GM18520 (cell line): ENCODE results near the gene ATP2C1.
A peak's percentile ranks its signal among the peaks of the same experiment; 100 is the strongest.
"Not testable (repeated sequence)": the region's sequence is repeated elsewhere in the genome, so short reads cannot be mapped to it uniquely, and the experiment has no call there.

Experiments
- ATAC-seq: cut with Tn5 transposase; IDR thresholded peaks from one replicate; pipeline ENCODE4 v1.9.1; 2021; ENCODE audit not compliant: unreplicated experiment

Gene ATP2C1

DNA sequence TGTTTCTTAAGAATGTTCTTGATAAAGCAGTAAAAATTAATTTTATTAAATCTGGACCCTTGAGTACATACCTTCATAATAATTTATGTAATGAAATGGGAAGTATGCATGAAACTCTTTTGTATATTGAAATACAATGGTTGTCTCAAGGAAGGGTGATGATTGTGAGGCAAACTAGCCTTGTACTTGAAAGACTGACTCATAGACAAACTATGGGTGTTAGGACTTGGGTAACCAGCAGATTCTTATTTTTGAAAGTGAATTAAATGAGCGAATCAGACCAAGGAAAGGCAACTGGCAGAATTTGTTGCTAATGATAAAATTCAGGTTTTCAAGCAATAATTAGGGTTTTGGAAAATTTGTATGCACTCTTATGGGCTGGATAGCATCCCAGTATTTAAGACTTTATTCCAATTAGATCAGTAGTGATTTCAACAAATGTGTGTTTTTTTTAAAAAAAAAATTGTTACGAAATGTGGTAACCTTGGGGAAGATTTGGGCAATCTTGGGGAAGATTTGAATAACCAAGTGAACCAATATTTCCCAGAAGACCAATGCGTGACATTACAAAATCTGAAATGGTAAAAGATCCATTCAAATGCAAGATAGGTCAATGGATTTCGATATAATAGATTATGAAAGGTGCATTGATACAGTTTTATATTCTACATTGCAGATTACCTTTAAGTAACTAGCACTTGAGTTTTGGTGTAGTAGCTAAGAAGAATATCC is 42.0 kb downstream of the ATP2C1 start:
- no peak for ATAC-seq

GRCh38 chr3:130939753-130940152 is 45.9 kb downstream of the ATP2C1 start:
- no peak for ATAC-seq

DNA sequence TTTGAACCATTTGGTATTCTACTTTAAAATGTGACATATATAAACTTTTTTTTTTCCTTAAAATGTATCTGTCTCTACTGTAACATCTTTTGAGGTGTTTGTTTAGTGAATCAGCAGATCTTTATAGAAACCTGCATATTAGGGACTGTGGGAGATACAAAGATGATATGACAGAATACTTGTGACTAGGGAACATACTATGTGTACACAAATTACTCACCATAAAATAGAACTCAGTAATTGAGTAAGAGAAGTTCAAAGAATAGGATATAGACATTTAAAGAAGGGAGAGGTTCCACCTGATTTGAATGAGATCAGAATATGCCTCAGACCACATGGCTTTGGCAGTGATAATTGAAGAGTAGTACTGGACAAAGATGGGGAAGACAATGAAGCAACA is 47.9 kb downstream of the ATP2C1 start:
- ATAC-seq: no peak

- no peak for ATAC-seq
Measured at GRCh38 chr3:130946882-130947281, 53.0 kb downstream of the ATP2C1 start.

- no peak for ATAC-seq
Measured at GRCh38 chr3:130948001-130948773, 54.3 kb downstream of the ATP2C1 start.

DNA sequence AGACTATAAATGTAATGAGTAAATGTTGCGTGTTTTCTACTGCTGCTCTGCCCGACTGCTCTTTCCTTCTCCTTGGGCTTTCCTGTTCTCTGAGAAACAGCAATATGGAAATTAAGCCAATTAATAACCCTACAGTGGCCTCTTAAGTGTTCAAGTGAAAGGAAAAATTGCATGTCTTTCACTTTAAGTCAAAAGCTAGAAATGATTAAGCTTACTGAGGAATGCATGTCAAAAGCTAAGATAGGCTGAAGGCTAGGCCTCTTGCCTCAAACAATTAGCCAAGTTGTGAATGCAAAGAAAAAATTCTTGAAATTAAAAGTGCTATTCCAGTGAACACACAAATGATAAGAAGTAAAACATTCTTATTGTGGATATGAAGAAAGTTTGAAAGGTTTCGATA is 55.0 kb downstream of the ATP2C1 start:
- peak; percentile 35 for ATAC-seq

- ATAC-seq: peak; percentile 55
Measured at GRCh38 chr3:130950124-130950523, 56.2 kb downstream of the ATP2C1 start.

GRCh38 chr3:130950641-130951040 is 56.8 kb downstream of the ATP2C1 start:
- no peak for ATAC-seq

GRCh38 chr3:130955481-130955880 is 61.6 kb downstream of the ATP2C1 start:
- no peak for ATAC-seq

DNA sequence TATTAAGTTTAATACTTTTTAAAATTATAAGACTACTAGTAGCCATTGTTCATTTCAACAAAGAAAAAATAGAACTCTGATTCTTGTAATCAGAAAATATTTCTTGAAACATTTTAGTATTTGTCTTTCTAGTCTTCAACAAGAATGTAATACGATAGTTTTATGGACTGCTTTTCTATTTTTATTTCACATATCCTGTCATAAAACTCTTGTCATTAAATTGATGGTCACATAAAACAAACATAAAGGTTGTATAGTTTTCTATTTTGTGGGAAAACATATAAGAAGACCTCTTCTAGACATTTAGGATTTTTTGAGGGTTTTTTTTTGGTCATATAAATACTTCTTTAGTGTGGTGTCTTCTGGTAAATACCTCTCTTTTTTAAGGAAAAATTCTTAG is 62.4 kb downstream of the ATP2C1 start:
- no peak for ATAC-seq

GRCh38 chr3:130956721-130957120 is 62.8 kb downstream of the ATP2C1 start:
- no peak for ATAC-seq

GRCh38 chr3:130960139-130960795 is 66.4 kb downstream of the ATP2C1 start:
- ATAC-seq: no peak

DNA sequence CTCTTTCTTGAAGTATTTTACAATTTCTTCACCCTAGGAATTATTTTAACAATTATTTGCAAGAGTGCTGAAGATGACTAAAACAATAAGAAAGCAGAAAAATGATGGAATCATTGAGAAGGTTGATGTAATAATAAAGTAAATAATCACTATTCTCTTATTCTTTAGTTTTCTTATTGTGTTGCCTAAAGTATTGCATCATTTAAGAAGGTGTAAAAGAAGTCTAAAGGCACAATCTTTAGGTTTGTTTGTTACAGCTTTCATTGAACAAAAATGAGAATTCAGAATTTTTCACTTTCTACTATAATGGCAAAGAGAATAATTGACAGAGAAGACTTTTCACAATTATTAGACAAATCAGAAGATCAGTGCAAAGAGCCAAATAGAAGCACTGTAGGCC is 67.6 kb downstream of the ATP2C1 start:
- no peak for ATAC-seq

- no peak for ATAC-seq
Measured at GRCh38 chr3:130963444-130963843, 69.6 kb downstream of the ATP2C1 start.

DNA sequence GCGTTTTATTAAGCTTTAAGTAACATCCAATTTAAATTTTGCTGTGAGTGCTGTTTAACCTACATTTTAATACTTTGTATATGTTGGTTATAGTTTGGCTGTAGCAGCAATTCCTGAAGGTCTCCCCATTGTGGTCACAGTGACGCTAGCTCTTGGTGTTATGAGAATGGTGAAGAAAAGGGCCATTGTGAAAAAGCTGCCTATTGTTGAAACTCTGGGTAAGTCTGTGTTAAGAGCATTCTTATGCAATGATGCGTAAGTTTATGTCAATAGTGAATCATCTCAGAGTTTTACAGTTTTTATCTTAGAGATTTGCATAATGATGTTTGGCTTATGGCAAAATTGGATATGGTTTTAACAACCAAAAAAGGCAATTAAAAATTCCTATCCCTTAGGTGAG is 70.0 kb downstream of the ATP2C1 start:
- ATAC-seq: no peak

DNA sequence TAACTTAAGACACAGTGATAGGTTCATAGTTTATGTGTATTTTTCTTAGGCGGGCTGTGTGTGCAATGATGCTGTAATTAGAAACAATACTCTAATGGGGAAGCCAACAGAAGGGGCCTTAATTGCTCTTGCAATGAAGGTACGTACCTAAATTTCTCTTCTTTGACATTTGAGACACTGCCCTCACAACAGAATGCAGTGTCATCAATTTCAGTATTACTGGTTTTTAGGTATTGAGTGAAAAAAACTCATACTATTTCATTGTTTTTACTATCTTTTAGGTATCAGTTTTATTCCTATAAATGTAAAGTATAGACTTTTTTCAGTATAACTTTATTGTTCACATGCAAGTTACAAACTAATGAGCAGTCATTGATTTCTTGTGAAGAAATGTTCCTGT is 73.4 kb downstream of the ATP2C1 start:
- ATAC-seq: no peak

DNA sequence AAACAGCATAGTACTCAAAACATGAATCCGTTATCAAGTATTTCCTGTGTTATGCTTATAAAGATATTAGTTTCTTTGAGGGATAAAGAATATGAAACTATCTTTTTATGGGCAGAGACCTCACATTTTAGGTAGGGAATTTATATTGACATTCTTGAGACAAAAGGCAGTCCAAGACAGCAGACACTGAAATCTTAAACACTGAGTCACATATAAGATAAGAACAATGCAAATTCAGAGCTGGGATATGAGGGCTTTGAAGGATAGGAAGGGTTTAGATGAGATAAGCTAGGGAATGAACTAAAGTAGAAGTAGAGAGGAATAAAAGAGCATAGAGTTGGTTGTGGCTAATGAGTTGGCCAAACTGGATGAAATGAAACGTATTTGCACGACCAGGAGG is 74.3 kb downstream of the ATP2C1 start:
- no peak for ATAC-seq

DNA sequence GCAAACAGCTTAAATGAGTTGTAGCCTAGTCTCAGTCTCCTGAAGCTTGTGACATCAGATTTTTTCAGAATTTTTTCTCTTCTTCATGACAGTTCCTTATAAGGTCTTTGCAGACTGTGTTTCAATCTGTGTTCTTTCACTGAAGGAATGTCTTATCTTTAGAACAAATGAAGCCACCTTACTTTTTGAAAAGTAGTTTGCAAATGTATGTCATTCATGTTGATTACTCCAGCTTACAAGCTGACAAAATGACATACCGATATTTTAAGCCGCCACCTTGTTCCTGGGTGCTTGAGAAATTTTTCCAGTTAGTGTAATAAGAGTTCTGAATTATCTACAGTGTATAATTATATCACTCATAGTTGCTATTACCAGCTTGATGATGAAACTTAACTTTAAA is 75.7 kb downstream of the ATP2C1 start:
- ATAC-seq: no peak

DNA sequence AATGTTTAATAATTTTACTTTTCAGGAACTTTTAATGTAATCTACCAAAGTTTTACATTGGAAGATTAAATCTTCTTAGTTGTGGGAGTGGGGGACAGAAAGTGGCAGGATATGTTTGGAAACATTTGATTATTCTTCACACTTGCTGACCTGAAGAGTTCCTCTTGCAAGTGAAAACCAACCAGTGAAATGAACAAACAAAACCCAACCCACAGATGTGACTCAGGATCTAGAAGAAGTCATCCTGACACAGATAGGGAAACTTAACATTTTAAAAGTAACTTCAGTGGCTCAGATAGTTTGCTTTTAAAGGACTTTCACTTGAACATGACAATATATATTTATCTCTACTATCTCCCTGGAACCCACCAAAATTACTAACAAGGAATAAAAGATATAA is 77.3 kb downstream of the ATP2C1 start:
- ATAC-seq: no peak

GRCh38 chr3:130972592-130972991 is 78.7 kb downstream of the ATP2C1 start:
- ATAC-seq: not testable (repeated sequence)

DNA sequence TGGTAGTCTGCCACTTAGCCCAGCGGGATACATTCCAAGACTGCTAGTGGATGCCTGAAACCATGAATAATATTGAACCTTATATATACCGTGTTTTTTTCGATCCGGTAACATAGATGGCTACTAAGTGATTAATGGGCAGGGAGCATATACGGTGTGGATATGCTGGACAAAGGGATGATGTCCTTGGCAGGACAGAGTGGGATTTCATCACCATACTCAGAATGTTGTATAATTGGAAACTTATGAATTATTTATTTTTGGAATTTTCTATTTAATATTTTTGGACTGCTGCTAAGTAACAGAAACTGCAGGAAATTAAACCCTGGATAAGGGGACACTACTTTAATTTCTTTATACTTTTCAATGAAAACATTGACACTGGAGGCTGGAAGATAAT is 79.5 kb downstream of the ATP2C1 start:
- no peak for ATAC-seq

DNA sequence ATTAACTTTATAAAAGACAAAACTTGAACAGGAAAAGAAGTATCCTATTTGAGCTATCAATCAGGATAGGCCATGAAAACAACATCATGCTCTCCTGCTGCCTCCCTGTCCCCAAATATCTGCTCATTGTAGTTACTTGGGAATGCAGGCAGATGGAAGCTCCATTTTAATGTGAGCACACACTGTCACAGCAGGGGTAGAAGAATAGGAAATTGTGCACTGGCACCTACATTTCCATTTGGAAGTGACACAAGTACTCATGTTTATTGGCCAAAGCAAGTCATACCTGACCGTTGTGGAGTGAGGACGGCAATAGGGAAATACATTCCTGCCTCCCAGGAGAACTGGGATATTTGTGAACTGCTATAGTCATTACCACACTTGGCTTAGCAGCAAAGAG is 80.3 kb downstream of the ATP2C1 start:
- ATAC-seq: no peak
